Measurements from ENCODE around the gene SRGN. TPM values are rescaled to one million over a fixed set of nuclear protein-coding genes. Genes with fewer than 3 reads are reported as not detected.

Gene SRGN
- total RNA-seq, 2 experiments from 2014 or later = 661 to 673 TPM

DNA sequence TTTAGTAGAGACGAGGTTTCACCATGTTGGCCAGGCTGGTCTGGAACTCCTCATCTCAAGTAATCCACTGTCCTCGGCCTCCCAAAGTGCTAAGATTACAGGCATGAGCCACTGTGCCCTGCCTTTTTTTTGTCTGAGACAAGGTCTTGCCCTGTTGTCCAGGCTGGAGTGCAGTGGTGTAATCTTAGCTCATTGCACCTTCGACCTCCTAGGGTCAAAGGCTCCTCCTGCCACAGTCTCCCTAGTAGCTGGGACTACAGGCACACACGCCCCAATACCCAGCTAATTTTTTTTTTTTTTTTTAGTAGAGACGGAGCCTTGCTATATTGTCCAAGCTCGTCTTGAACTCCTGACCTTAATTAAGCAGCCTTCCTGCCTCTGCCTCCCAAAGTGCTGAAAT lies 65.3 kb downstream of the SRGN start:
- POLR2A ChIA-PET = interaction anchor here (0.6 kb wide), 1 partner anchor 51 kb away, joined by 3 read pairs; no protein-coding TSS in a partner anchor

More for the DNA sequence above, 65.3 kb downstream of the SRGN start:
- CTCF ChIA-PET = no interaction called here

Other genes starting within 250 kb of the SRGN start
- 10 to 100 TPM; 55.5 to 60.1 TPM for gene DDX50, start 186.8 kb upstream of the SRGN start, total RNA-seq
- 100 to 1,000 TPM; 287 to 290 TPM for gene DDX21, start 131.9 kb upstream of the SRGN start, total RNA-seq
- gene KIFBP, start 99.3 kb upstream of the SRGN start, total RNA-seq = 10 to 100 TPM; 21.4 TPM
- gene VPS26A, start 36.1 kb downstream of the SRGN start, total RNA-seq = 10 to 100 TPM; 41.5 to 47.4 TPM
- 10 to 100 TPM; 53.6 TPM for gene SUPV3L1, start 92.1 kb downstream of the SRGN start, total RNA-seq
- gene HKDC1, start 132.2 kb downstream of the SRGN start, total RNA-seq = not detected
- 100 to 1,000 TPM; 238 TPM for gene HK1, start 190.4 kb downstream of the SRGN start, total RNA-seq